Activated T-cell treated with anti-CD3 and anti-CD28 coated beads for 1 hour (primary cell): ENCODE measurements around the gene ARAP2.

Source experiments
- DNase-seq: peaks from one replicate; pipeline ENCODE4 v3.0.0-alpha.2; 2020; ENCODE audit warnings: low read depth

Gene ARAP2

GRCh38 chr4:36220776-36221175 is 23.5 kb downstream of the ARAP2 start:
- no peak for DNase-seq

- no peak for DNase-seq
These were observed 26.2 kb downstream of the ARAP2 start for GRCh38 chr4:36218121-36218520.

- no peak for DNase-seq
These were observed 28.7 kb downstream of the ARAP2 start for GRCh38 chr4:36215627-36216026.

- DNase-seq: no peak
These were observed 29.4 kb downstream of the ARAP2 start for GRCh38 chr4:36214735-36215485.

- no peak for DNase-seq
These were observed 30.3 kb downstream of the ARAP2 start for GRCh38 chr4:36213977-36214376.

GRCh38 chr4:36211084-36211483 is 33.2 kb downstream of the ARAP2 start:
- DNase-seq: no peak

- no peak for DNase-seq
These were observed 34.2 kb downstream of the ARAP2 start for GRCh38 chr4:36209941-36210649.

GRCh38 chr4:36208893-36209473 is 35.3 kb downstream of the ARAP2 start:
- no peak for DNase-seq

GRCh38 chr4:36207831-36208520 is 36.3 kb downstream of the ARAP2 start:
- DNase-seq: no peak

- no peak for DNase-seq
These were observed 36.9 kb downstream of the ARAP2 start for GRCh38 chr4:36207367-36207766.

- no peak for DNase-seq
These were observed 37.6 kb downstream of the ARAP2 start for GRCh38 chr4:36206603-36207311.

GRCh38 chr4:36206012-36206411 is 38.3 kb downstream of the ARAP2 start:
- no peak for DNase-seq

- DNase-seq: no peak
These were observed 45.5 kb downstream of the ARAP2 start for GRCh38 chr4:36198861-36199260.

GRCh38 chr4:36198068-36198808 is 46.1 kb downstream of the ARAP2 start:
- DNase-seq: no peak

GRCh38 chr4:36197501-36197900 is 46.8 kb downstream of the ARAP2 start:
- DNase-seq: no peak

GRCh38 chr4:36196145-36196913 is 48.0 kb downstream of the ARAP2 start:
- no peak for DNase-seq

GRCh38 chr4:36192922-36193321 is 51.4 kb downstream of the ARAP2 start:
- DNase-seq: no peak

GRCh38 chr4:36189511-36190226 is 54.6 kb downstream of the ARAP2 start:
- no peak for DNase-seq

GRCh38 chr4:36187723-36188333 is 56.5 kb downstream of the ARAP2 start:
- no peak for DNase-seq
